ENCODE measurements around the gene KHK.

The KHK gene

DNA sequence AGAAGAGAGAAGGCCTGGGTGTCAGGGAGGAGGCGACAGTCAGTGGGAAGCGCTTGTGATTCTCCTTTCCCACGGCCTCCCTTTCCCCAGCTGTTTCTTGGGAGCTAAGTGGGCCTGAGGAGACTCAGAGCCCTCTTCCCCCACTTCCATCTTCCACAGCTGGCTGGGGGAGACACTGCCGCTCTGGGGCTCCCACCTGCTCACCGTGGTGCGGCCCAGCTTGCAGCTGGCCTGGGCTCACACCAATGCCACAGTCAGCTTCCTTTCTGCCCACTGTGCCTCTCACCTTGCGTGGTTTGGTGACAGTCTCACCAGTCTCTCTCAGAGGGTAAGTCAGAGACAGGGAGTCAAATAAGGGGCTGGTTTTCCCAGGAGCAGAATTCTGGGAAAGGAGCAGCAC lies 46.7 kb upstream of the KHK start:
- Histone ChIP-seq H3K14ac (ENCODE audit: low read length) (no peak overlapping the region), H3K36me3 (replicated peaks in 1 of 2; ENCODE audit: control insufficient read depth in 2 of 2, insufficient read depth in 2 of 2, low read length in 2 of 2) (peaks cover 52 to 76% of the 10 kb centered on the region in 2 donors), H2BK15ac (ENCODE audit: low read length) (no peak overlapping the region), H2BK5ac (ENCODE audit: low read length) (no peak overlapping the region), H2BK120ac (ENCODE audit: low read depth, low read length) (no peak overlapping the region), H3K4ac (ENCODE audit: low read length) (no peak overlapping the region), H2AK5ac (ENCODE audit: low read depth, low read length) (no peak overlapping the region), H3K4me3 (ENCODE audit: low read length in 2 of 2) (no peak overlapping the region), H3K23ac (ENCODE audit: low read depth, low read length, poor library complexity) (no peak overlapping the region), H3K9ac (ENCODE audit: low read depth, low read length, poor library complexity) (no peak overlapping the region), H2AFZ (ENCODE audit: low read length) (no peak overlapping the region), H3K4me1 (ENCODE audit: control insufficient read depth in 2 of 2, insufficient read depth in 1 of 2, low read depth in 1 of 2, low read length in 2 of 2) (no peaks in the 10 kb centered on the region), H3K4me2 (ENCODE audit: insufficient read depth, low read length, poor library complexity, severe bottlenecking) (no peak overlapping the region), H3K79me1 (ENCODE audit: low read depth, low read length) (no peaks in the 10 kb centered on the region), H4K8ac (ENCODE audit: low read depth, low read length) (no peak overlapping the region), H2BK12ac (ENCODE audit: low read length) (no peak overlapping the region), H3K27me3 (ENCODE audit: control insufficient read depth in 3 of 3, insufficient read depth in 3 of 3, low read depth in 1 of 3, low read length in 3 of 3) (no peaks in the 10 kb centered on the region), H3K18ac (ENCODE audit: low read length) (no peak overlapping the region), H3K9me3 (replicated peaks in 1 of 2; ENCODE audit: control insufficient read depth in 2 of 2, insufficient read depth in 1 of 2, low read depth in 1 of 2, low read length in 2 of 2) (no peaks in the 10 kb centered on the region), H4K91ac (ENCODE audit: low read depth, low read length, poor library complexity) (no peak overlapping the region), H3K27ac (replicated peaks; ENCODE audit: low read length) (no peak overlapping the region)
- DNase-seq (ENCODE audit: low spot score): no peak
- WGBS, 2 donors (ENCODE audit: extremely low coverage in 2 of 2, insufficient read length in 2 of 2, insufficient replicate concordance in 1 of 2): no CpG with 5 or more reads among the region's 7 CpGs

DNA sequence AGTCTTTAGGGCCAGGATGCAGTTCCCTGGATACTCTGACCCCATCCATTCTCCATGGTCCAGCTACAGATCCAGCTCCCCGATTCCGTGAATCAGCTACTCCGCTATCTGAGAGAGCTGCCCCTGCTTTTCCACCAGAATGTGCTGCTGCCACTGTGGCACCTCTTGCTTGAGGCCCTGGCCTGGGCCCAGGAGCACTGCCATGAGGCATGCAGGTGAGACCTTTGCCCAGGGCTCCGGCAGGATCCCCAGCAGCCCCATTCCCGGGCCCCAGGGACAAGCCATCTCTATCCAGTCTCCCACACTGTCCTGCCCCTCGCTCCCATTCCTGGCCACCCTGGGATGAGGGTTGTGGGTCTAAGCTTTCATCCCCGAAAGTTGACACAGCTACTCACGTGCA lies 46.3 kb upstream of the KHK start:
- WGBS, 2 donors (ENCODE audit: extremely low coverage in 2 of 2, insufficient read length in 2 of 2, insufficient replicate concordance in 1 of 2): no CpG with 5 or more reads among the region's 8 CpGs
- Histone ChIP-seq H2BK12ac (ENCODE audit: low read length) (no peak overlapping the region), H2BK120ac (ENCODE audit: low read depth, low read length) (no peak overlapping the region), H3K36me3 (replicated peaks in 1 of 2; ENCODE audit: control insufficient read depth in 2 of 2, insufficient read depth in 2 of 2, low read length in 2 of 2) (peaks cover 52 to 71% of the 10 kb centered on the region in 2 donors), H3K4me2 (ENCODE audit: insufficient read depth, low read length, poor library complexity, severe bottlenecking) (no peak overlapping the region), H3K27ac (replicated peaks; ENCODE audit: low read length) (no peak overlapping the region), H3K4ac (ENCODE audit: low read length) (no peak overlapping the region), H4K91ac (ENCODE audit: low read depth, low read length, poor library complexity) (no peak overlapping the region), H2BK5ac (ENCODE audit: low read length) (peak overlapping the region; percentile 31), H4K8ac (ENCODE audit: low read depth, low read length) (no peak overlapping the region), H3K79me1 (ENCODE audit: low read depth, low read length) (no peaks in the 10 kb centered on the region), H3K9me3 (replicated peaks in 1 of 2; ENCODE audit: control insufficient read depth in 2 of 2, insufficient read depth in 1 of 2, low read depth in 1 of 2, low read length in 2 of 2) (no peaks in the 10 kb centered on the region), H3K18ac (ENCODE audit: low read length) (no peak overlapping the region), H3K9ac (ENCODE audit: low read depth, low read length, poor library complexity) (no peak overlapping the region), H3K23ac (ENCODE audit: low read depth, low read length, poor library complexity) (no peak overlapping the region), H2BK15ac (ENCODE audit: low read length) (no peak overlapping the region), H3K27me3 (ENCODE audit: control insufficient read depth in 3 of 3, insufficient read depth in 3 of 3, low read depth in 1 of 3, low read length in 3 of 3) (no peaks in the 10 kb centered on the region), H2AFZ (ENCODE audit: low read length) (no peak overlapping the region), H3K4me1 (ENCODE audit: control insufficient read depth in 2 of 2, insufficient read depth in 1 of 2, low read depth in 1 of 2, low read length in 2 of 2) (no peaks in the 10 kb centered on the region), H3K14ac (ENCODE audit: low read length) (no peak overlapping the region), H2AK5ac (ENCODE audit: low read depth, low read length) (no peak overlapping the region), H3K4me3 (ENCODE audit: low read length in 2 of 2) (no peak overlapping the region)
- no peak for DNase-seq (ENCODE audit: low spot score)

DNA sequence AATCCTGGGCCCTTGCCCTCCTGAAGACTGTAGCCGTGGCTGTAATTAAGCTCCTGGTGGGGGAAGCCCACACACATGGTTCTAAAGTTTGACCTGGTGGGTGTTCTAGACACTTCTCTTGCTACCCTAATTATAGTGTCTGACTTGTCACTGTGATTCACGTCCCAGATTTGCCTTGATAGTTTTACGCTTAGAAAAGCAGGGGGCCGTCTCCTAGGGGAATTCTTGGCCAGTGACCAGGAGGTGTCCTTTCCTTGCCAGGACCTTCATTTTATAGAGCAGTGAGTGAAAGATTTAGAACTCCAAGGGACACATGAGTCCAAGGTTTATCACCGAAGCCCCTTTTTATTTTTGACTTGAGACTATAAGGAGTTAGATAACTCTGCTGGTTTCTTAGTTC lies 44.8 kb upstream of the KHK start:
- Histone ChIP-seq H3K18ac (ENCODE audit: low read length) (no peak overlapping the region), H3K4me1 (ENCODE audit: control insufficient read depth in 2 of 2, insufficient read depth in 1 of 2, low read depth in 1 of 2, low read length in 2 of 2) (no peaks in the 10 kb centered on the region), H3K9ac (ENCODE audit: low read depth, low read length, poor library complexity) (no peak overlapping the region), H4K91ac (ENCODE audit: low read depth, low read length, poor library complexity) (no peak overlapping the region), H2BK120ac (ENCODE audit: low read depth, low read length) (no peak overlapping the region), H3K23ac (ENCODE audit: low read depth, low read length, poor library complexity) (no peak overlapping the region), H3K79me1 (ENCODE audit: low read depth, low read length) (no peaks in the 10 kb centered on the region), H3K4me2 (ENCODE audit: insufficient read depth, low read length, poor library complexity, severe bottlenecking) (no peak overlapping the region), H2BK12ac (ENCODE audit: low read length) (no peak overlapping the region), H3K4ac (ENCODE audit: low read length) (no peak overlapping the region), H3K4me3 (ENCODE audit: low read length in 2 of 2) (no peak overlapping the region), H4K8ac (ENCODE audit: low read depth, low read length) (no peak overlapping the region), H3K36me3 (replicated peaks in 1 of 2; ENCODE audit: control insufficient read depth in 2 of 2, insufficient read depth in 2 of 2, low read length in 2 of 2) (peaks cover 39 to 57% of the 10 kb centered on the region in 2 donors), H3K14ac (ENCODE audit: low read length) (no peak overlapping the region), H2BK15ac (ENCODE audit: low read length) (no peak overlapping the region), H3K9me3 (replicated peaks in 1 of 2; ENCODE audit: control insufficient read depth in 2 of 2, insufficient read depth in 1 of 2, low read depth in 1 of 2, low read length in 2 of 2) (no peaks in the 10 kb centered on the region), H2AFZ (ENCODE audit: low read length) (no peak overlapping the region), H3K27me3 (ENCODE audit: control insufficient read depth in 3 of 3, insufficient read depth in 3 of 3, low read depth in 1 of 3, low read length in 3 of 3) (no peaks in the 10 kb centered on the region), H2BK5ac (ENCODE audit: low read length) (no peak overlapping the region), H2AK5ac (ENCODE audit: low read depth, low read length) (no peak overlapping the region), H3K27ac (replicated peaks; ENCODE audit: low read length) (no peak overlapping the region)
- DNase-seq (ENCODE audit: low spot score): no peak
- no CpG with 5 or more reads among the region's 5 CpGs for WGBS, 2 donors (ENCODE audit: extremely low coverage in 2 of 2, insufficient read length in 2 of 2, insufficient replicate concordance in 1 of 2)

DNA sequence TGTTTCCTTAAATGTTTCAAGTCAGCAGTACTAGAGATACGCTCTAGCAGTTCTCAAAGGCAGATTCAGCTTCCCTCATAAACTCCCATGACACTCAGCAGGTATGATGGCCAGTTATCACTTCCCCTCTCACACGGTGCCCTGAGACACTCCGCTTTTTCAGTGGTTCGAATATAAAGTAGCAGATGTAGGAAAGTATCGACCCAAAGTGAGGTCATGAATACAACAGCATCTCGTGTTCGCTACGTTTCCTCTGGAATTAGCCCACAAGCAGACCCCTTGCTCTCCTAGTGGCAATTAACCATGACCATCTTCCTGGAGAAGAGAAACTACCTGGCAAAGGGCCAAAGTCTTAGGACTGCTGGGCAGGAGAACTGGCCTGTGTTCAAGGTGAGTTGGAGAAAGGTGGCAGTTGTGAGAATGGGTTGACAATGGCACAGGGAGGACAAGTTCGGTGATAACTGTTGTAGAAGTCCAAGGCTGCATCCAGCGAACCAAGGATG lies 44.4 kb upstream of the KHK start:
- H3K14ac ChIP-seq (ENCODE audit: low read length): no peak overlapping the region
- no peak overlapping the region for H3K18ac ChIP-seq (ENCODE audit: low read length)
- no peak overlapping the region for H3K4me3 ChIP-seq (ENCODE audit: low read length in 2 of 2)
- no peaks in the 10 kb centered on the region for H3K27me3 ChIP-seq (ENCODE audit: control insufficient read depth in 3 of 3, insufficient read depth in 3 of 3, low read depth in 1 of 3, low read length in 3 of 3)
- H3K9ac ChIP-seq (ENCODE audit: low read depth, low read length, poor library complexity): no peak overlapping the region
- no peaks in the 10 kb centered on the region for H3K9me3 ChIP-seq (replicated peaks in 1 of 2; ENCODE audit: control insufficient read depth in 2 of 2, insufficient read depth in 1 of 2, low read depth in 1 of 2, low read length in 2 of 2)
- peaks cover 35 to 52% of the 10 kb centered on the region in 2 donors for H3K36me3 ChIP-seq (replicated peaks in 1 of 2; ENCODE audit: control insufficient read depth in 2 of 2, insufficient read depth in 2 of 2, low read length in 2 of 2)
- no peak overlapping the region for H2BK120ac ChIP-seq (ENCODE audit: low read depth, low read length)
- H3K4me1 ChIP-seq (ENCODE audit: control insufficient read depth in 2 of 2, insufficient read depth in 1 of 2, low read depth in 1 of 2, low read length in 2 of 2): no peaks in the 10 kb centered on the region
- WGBS, 2 donors (ENCODE audit: extremely low coverage in 2 of 2, insufficient read length in 2 of 2, insufficient replicate concordance in 1 of 2): no CpG with 5 or more reads among the region's 10 CpGs
- H2BK15ac ChIP-seq (ENCODE audit: low read length): no peak overlapping the region
- no peak overlapping the region for H2BK5ac ChIP-seq (ENCODE audit: low read length)
- DNase-seq (ENCODE audit: low spot score): no peak
- no peak overlapping the region for H2BK12ac ChIP-seq (ENCODE audit: low read length)
- H4K8ac ChIP-seq (ENCODE audit: low read depth, low read length): no peak overlapping the region
- H4K91ac ChIP-seq (ENCODE audit: low read depth, low read length, poor library complexity): no peak overlapping the region
- no peak overlapping the region for H3K23ac ChIP-seq (ENCODE audit: low read depth, low read length, poor library complexity)
- no peak overlapping the region for H3K4me2 ChIP-seq (ENCODE audit: insufficient read depth, low read length, poor library complexity, severe bottlenecking)
- H2AFZ ChIP-seq (ENCODE audit: low read length): no peak overlapping the region
- H3K27ac ChIP-seq (replicated peaks; ENCODE audit: low read length): no peak overlapping the region
- H2AK5ac ChIP-seq (ENCODE audit: low read depth, low read length): no peak overlapping the region
- no peaks in the 10 kb centered on the region for H3K79me1 ChIP-seq (ENCODE audit: low read depth, low read length)
- no peak overlapping the region for H3K4ac ChIP-seq (ENCODE audit: low read length)

Data from neuronal stem cell (in vitro differentiated cells).